Stimulated activated CD4-positive, alpha-beta T cell treated with anti-CD3 and anti-CD28 coated beads, Interleukin-1b, Interleukin-23, amount 100 ng/mL, for 24 hours (primary cell): ENCODE measurements around the gene RHOBTB1.

ENCODE experiments used
- DNase-seq, 4 experiments: peaks; one replicate each; pipeline ENCODE4 v3.0.0-alpha.2; 2020; ENCODE audit warnings: low read depth in 4 of 4, low spot score in 1 of 4

Gene RHOBTB1

DNA sequence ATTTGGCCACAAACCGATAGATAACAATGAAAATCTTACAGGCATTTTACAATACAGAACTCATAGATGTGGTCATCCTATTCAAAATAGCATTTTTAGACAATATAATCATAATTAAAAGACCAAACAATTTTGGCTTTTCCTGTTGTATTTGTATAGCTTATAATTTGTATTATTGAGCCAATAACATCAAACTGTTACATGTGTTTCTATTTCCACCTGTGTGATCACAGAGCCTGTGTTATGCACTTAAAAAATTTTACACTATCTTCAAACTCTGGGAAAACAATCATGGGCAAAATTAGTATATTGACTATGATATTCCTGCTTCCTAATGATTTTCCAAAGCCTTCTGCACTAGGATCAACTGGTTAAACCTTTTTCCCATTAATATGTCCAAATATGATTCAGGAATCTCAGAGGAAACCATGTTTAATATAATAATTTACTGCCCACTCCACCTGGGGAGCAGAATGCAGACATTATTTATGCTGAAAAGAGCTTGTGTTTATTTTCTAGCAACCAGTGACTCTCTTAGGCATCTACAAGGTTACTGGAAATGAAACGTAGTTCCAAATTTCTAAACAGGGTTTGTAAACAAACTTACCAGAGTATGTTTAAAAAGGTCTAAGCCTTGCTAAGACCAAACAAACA is 1.7 kb downstream of the RHOBTB1 start:
- no peak for DNase-seq

DNA sequence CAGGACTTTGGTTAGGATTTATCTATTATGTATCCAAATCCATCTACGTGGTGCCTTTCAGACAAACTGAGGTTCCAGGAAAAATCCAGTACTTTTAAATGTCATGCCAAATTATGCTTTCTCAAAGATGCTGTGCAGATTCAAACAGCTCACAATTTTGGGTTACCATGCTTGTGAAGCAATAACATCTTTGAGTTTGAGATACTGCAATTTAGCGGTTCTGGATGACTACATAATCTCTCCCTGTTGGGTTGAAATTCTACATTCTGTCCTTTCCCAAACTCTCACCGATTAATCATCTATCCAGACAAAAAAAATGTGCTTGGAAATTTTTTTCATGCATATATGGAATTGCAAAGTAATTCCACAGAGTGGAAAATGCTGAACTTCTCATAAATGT is 3.5 kb downstream of the RHOBTB1 start:
- DNase-seq: no peak

DNA sequence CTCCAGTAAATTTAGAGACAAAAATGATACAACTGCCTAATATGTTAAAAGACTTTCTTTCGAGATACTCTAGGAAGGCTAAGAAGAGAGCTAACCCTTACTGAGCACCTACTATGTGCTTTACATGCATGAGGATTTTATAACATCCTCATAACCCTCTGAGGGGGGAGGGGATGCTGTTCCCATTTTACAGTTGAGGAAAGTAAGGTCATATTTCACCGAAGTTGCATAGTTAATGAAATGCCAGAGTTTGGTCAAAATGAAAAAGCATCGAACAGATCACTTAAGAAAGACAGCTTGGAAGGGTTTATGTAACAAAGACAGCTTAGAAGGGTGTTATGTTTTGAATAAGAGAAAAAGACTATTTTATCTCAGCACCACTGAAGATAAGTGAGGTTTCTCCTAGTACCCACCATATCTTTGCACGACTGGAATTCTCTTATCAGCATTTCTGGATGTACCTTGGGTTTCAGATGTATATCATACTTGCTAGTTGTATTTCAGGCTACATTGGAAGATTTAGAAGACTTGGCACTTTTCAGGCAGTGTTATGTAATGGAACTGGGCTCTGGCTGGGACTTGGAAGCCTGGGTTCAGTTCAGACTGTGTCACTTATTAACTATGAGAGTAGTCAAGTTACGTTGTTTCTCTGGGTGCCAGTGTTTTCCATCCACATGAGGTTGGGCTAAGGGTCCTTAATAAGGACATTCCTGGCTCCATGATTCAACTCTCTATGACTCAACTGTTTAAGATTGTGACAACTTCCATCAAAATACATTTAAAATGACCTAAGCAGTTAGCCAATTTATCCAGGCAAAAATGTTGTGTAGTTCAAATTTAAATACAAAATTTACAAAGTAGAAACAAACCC is 6.0 kb downstream of the RHOBTB1 start:
- DNase-seq: no peak

DNA sequence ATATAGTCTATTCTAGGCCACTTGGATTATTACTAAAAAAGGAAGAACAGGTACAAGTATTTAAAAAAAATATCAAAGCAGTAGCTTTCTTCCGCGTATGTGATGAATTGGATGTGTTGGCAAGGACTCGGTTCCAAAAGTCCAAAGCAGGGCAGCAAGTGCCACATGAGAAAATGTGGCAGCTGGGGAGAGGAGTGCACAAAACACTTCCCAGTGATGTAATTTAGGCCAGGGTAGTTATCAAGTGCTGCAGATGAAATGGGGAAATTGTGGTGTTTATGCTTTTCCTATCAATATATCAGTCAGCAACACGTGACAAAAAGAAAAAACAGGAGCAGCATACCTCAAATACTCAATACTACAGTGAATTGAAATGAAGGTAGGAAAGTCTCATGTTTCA is 7.0 kb downstream of the RHOBTB1 start:
- DNase-seq: no peak

DNA sequence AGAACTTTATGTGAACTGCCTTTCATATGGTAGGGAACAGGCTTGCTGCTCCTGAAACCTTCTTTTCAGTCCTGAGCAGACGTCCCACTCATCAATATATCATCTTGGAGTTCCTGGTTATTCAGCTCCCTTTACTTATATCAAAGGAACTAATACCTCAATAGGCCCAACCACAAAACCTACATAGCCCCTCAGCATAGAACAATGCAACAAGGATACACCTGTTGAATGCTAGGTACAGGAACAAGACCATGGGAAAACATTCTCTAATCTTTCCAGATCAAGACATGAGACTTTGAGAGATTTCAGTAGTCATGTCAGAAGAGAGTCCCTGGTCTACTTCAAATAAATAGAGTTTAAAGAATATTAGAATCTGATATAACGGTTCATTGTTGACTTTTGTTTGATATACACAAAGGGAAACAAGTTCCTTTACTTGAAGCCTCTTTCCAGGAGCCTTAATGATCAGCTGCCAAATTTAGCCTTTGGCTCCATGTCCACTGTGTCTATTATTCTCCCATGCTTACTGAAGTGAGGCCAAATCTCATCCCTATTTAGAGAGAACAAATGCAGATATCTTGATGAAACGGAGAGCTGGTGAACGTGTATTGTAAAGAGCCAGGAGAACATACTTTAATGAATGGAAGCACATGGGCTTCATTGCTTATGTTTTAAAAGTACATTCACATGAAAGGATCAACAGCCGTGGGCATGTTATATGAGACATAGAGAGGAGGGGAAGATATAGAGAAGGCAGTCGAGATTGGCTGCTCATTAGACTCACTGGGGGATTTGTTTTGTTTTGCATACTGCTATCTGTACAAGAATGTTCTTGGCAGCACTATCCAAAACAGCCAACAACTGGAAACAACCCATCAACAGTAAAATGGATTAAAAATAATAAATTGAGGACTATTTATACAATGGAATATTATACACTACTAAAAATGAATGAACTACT is 9.5 kb downstream of the RHOBTB1 start:
- no peak for DNase-seq

DNA sequence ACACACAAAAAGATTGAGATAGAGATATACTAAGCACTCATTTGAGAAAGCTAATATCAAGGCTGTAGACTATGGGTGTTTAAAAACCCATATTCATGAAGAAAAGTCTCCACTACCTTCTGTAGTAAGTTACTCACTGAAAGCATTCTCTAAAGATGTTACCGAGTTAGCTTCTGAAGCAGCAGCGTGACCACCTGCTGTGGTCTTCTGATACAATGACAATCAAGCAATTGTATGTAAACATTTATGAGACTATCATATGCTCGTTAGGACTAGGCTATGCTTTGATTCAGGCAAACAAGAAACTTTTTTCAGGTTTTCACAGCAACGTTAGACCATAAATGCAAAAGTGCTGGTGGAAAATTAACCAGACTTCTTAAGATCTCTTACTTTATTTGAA is 11.2 kb downstream of the RHOBTB1 start:
- no peak for DNase-seq

DNA sequence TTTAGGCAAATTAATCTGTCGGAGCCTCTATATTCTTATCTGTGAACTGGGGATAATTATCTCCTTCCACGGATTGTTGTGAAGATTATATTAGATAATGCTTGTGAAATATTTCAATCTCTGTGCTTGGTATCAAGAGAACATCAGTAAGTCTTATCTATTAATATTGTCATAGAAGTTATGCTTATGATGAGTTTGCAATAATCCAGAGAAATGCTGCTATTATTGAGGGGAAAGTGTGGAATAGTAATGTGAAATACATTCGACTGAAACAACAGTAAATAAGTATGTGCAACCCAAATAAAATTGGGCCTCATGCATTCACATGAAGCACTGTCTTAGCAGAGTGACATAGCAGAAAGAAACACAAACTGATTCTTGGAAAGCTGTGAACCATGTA is 13.7 kb downstream of the RHOBTB1 start:
- DNase-seq: no peak

DNA sequence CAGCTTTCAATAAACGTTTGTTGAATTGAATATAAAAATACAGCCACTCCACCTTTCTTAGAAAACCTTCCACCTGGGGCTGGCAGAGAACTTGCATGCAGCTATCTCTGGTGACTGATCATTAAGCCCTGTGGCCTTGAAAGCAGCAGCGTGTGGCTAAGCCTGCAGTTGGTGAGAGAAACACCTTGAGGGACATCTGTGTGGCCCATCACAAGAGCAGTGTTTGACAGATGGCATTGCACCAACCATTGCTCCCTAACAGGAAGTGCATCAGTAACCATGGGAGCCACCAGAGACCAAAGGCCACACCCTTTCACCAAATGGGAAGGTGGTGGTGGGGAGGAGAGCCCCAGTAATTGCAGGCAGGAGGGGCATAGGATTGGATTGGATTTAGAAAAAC is 22.4 kb downstream of the RHOBTB1 start:
- no peak for DNase-seq

DNA sequence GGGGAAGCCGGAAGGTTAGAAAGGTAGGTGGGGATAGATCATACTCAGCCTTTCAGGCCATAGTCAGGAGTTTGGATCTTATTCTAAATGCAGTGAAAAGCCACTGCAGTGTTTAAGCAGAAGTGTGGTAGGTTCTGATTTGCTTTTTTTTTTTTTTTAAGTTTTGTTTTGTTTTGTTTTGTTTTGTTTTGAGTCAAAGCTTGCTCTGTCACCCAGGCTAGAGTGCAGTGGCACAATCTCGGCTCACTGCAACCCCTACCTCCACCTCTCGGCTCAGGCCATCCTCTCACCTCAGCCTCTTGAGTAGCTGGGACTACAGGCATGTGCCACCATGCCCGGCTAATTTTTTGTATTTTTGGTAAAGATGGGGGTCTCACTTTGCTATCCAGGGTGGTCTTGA is 23.5 kb downstream of the RHOBTB1 start:
- no peak for DNase-seq

DNA sequence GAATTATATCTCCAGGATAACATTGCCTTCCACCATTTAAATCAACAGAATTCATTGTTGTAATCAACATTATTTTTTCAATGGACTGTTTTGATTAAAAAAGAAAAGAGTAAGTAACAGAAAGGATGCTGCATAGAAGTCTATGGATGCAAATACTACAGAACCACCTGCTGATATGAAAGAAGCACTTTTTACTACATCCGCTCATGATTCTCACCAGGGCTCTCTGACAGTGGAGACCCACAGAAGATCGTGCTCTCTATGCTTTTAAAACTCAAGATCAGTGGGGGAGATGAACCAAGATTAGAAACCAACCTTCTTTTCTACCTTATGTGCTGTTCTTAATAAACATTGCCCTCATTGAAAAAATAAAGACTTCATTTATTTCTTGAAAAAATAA is 24.4 kb downstream of the RHOBTB1 start:
- DNase-seq: no peak

DNA sequence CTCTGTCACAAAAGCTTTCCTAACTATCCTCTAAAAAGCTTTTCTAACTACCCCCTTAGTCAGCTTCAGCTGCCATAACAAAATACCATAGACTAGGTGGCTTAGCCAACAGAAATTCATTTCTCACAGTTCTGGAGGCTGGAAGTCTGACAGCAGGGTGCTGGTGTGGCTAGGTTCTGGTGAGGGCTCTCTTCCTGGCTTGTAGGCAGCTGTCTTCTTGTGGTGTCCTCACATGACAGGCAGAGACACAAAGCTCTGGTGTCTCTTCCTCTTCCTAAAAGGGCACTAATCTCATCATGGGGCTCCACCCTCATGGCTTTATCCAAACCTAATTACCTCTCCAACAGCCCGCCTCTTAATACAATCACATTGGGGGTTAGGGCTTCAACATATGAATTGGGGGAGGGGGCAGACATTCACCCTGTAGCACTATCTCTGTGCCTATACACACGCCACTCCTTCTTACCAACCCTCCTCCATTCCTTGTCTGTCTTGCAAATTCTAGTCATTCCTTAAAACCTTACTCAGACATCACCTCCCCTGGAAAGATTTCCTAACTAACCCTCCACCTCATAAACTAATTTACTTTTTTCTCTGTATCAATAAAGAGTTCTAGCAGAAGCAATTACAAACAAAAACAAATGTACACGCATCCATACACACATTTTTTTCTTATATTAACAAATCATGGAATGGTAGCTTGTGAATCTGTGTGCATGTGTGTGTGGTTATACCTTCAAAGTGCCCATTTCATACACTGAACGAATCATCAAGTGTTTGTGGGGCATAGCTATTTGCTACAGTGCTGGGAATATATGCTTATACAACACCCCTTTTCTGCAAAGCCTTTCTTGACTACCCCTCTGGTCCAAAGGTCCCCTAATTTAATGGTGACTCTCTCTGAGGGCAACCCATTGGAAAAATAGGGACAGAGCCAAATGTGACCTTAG is 26.4 kb downstream of the RHOBTB1 start:
- no peak for DNase-seq

DNA sequence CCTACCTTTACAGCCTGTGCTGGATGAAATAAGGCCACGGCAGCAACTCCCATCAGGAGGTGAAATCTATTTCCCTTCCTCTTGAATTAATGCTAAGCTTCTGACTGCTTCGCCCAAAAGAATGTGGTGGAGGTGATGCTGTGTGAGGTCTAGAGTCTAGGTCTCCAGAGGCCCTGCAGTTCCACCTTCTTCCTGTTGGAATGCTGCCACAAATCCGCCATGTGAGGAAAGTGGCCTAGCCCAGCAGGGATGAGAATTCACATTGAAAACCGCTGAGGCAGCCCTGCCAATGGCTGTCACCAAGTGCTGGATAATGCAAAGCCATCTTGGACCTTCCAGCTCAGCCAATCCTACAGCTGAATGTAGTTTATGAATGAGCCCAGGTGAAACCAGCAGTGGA is 28.0 kb downstream of the RHOBTB1 start:
- DNase-seq: no peak

DNA sequence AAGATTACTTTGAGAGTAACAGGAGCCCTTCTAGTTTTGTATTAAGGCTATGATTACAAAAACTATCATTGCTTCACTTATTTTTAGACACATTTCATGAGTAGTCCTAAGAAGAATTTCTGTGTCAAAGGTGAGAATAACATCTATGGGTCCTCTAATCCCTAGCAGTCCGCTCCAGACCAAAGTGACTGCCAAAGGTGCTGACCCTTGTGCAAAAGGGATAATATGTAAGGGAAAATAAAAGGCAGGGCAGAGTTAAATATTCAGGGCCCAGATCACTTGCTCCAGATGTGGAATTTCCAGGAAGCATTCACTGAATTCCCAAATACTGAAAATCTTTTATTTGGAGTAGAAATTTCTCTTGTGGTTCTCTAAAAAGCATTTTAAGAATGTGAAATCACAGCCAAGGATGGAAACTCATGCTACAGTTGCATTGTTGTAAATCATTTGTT is 29.3 kb downstream of the RHOBTB1 start:
- no peak for DNase-seq

DNA sequence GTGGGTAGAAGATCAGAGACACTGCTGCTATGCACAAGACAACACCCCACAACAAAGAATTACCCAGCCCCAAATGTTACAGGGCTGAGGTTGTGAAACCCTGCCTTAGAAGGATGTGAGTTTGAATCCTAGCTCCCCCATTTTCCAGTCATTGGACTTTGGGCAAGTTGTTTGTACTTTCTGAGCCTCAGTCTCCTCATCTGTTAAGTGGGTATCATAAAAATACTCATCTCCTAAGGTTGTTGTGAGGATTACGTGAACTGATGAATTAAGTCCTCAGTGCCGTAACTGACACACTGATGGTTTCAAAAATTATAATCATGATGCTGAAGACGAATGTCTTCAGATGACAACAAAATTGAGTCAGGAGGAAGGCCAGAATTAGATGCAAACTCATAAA is 30.3 kb downstream of the RHOBTB1 start:
- no peak for DNase-seq

DNA sequence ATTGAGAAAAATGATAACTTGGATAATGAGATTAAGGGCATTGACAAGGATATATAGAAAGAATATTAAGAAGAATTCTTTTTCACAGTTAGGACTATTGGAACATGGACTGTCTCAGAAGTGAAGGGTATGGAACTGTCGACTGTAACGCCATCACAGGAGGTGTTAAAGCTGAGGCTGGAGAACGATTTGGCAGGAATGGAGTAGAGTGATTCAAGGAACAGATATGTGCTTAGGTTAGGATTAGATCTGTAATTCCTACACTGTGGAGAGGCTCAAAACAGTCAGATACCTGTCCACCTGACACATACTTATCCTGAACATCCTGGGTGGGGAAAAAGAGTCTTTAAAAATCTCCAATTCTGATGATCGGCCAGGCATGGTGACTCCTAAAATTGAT is 30.9 kb downstream of the RHOBTB1 start:
- no peak for DNase-seq

DNA sequence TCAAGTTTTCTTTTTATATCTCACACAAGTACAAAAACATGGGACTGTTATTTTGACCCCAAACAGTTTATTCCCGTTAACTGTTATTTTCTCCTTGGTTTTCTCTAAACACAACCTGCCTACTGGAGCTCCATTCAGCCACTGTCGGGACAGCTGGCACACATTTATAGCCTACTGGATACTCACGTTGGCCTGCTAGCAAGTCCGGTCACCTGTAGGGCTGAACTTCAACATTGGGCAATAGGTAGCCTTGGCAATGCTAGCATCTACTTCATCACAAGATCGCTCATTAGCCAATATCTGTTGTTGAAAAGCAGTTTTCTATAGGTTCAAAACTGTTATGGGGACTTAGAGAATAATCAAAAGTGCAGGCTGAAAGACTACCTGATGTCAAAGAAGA is 32.3 kb downstream of the RHOBTB1 start:
- DNase-seq: no peak

DNA sequence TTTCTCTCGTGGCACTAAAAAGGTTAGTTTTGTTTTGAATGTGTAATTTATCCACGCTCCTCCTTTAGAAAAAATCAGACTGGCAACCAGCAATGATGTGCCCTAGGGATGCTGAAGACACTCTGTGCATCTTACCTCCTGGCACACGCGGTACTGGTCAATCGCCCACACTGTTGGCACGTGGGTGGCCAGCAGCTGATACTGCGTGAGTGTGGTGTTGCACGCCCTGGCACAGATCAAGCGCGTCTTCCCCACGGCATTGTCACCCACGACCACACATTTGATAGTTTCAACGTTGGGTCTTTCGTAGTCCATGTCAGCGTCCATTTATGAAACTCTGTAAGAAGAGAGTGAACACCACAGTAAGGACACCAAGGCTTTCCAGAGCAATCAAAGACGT is 32.8 kb downstream of the RHOBTB1 start:
- DNase-seq: no peak

DNA sequence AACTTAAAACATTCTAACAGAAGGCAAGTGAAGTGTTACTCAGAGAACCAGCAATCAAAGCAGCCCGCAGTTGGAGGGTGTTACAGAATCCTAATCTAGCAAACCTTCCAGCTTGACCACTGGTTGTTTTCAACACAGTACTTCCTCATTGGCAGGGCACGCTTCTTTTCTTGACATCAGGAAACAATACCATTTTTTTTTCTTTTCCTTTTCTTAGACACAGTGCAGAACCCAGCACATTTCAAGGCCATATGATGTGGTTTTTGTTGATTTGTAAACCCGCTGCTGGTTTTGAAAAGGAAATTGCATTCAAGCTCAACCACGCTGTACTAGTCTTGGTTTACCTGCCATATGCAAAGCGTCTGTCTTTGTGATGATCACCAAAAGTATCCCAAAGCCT is 33.4 kb downstream of the RHOBTB1 start:
- DNase-seq: no peak

DNA sequence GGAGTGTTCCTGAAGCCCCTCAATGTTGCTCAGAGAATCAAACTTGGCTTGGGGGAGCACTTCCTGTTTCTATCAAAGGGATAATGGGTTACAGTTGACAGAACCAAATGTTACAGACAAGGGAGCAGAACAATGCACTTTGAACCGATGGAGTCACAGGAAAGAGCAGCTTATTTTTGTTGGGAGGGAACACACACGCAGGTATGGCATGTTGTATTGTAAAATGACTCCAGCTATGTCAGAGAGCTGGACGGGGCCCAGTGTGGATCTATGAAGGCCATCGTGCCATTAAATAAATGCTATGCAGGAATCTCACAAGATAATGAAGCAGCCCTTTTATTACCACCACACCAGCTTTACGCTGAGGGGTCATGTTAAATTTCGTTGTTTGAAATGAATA is 35.1 kb downstream of the RHOBTB1 start:
- DNase-seq: no peak

DNA sequence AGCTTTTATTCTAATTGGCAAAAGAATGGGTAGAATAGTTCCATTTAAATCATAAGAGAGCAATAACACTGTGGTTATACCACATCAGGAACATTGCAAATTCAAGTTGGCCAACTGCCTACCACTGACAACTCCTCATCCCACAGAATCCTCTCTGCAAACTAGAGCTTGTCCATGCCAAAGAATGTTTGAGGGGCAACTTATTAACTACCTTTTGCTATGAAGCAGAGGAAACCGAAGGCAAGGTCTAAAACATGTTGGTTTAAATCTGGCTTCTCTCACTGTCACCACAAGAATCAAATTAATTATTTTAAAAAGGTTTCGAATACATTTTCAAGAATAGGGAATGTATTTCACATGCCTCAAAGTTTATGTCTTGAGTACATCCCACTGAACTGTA is 36.0 kb downstream of the RHOBTB1 start:
- no peak for DNase-seq

DNA sequence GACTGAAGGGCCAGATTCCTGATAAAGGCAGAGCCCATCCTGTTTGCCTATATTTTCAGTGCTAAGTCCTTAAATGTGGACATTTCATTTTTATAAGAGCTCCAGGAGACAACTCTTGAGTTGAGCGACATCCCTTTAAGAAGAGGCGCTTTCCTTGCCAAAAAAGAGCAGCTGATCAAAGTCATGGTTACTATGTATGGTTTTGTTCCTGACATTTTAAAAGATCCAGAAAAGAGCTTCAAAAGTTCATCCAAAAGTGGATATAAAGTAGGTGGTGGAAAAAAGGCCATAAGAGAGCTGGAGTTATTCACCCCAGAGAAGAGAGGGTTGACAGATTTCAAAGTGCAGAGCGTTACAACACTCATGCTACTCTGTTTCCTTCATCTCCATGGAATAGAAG is 36.7 kb downstream of the RHOBTB1 start:
- no peak for DNase-seq
